Prostate gland (tissue), 2 donors: ENCODE measurements around the gene CLSTN3.

Experiments
- CTCF ChIP-seq, 4 experiments: fragments of 200-600 bp in 2 of 4; fragments of 450-650 bp in 2 of 4; sonication (generic) in 2 of 4; IDR thresholded peaks; 1 replicate in 3 of 4; 2 replicates in 1 of 4; pipeline ENCODE4 v1.5.1; 2016 to 2019; ENCODE audit warnings: antibody characterized with exemption in 4 of 4, mild to moderate bottlenecking in 2 of 4, moderate library complexity in 2 of 4
- POLR2AphosphoS5 ChIP-seq: sonication (generic); formaldehyde crosslinking; IDR thresholded peaks from one replicate; pipeline ENCODE4 v1.6.1; 2017; ENCODE audit warnings: antibody characterized with exemption

GRCh38 chr12:7131502-7131866 is 1.3 kb downstream of the CLSTN3 start:
- TF ChIP-seq CTCF (IDR thresholded peaks at IDR 0.05) (no peak), POLR2AphosphoS5 (no peak)
